Measurements from ENCODE around the gene TBC1D22A.

- TF ChIP-seq CTCF (IDR thresholded peaks at IDR 0.05) (no peak), POLR2A (IDR thresholded peaks at IDR 0.05) (no peak)
Measured at GRCh38 chr22:46761017-46761416, 1.4 kb upstream of the TBC1D22A start.
